WTC11 (cell line): ENCODE results near the gene TPST2. TPM values are rescaled to one million over a fixed set of nuclear protein-coding genes. Genes with fewer than 3 reads are reported as not detected.

Experiments used
- ATAC-seq: fragments of 200-7000 bp; cut with Tn5 transposase; 2 replicates; pipeline ENCODE4 v1.10.0; 2021; ENCODE audit warnings: mild to moderate bottlenecking, moderate library complexity
- CTCF ChIA-PET: fragments of 300-600 bp; sonication (Branson Sonifier 250); formaldehyde crosslinking; loops from one replicate; lab custom pipeline; 2021; ENCODE audit warnings: antibody characterized with exemption; lab: Charles Lee
- POLR2A ChIA-PET: fragments of 350-600 bp; sonication (Branson Sonifier 250); formaldehyde crosslinking; loops from one replicate; lab custom pipeline; 2021; ENCODE audit warnings: antibody characterized with exemption; lab: Charles Lee
- DNase-seq: peaks from one replicate; pipeline ENCODE4 v3.0.0; 2021; ENCODE audit warnings: low spot score
- H3K27ac Mint-ChIP-seq: 2 replicates; pipeline ENCODE4 v1.8.0; 2021; ENCODE audit warnings: mixed read lengths
- H3K27me3 Mint-ChIP-seq: 2 replicates; pipeline ENCODE4 v1.8.0; 2021; ENCODE audit warnings: low read depth, mild to moderate bottlenecking, moderate library complexity, mixed read lengths
- H3K36me3 Mint-ChIP-seq: 2 replicates; pipeline ENCODE4 v1.8.0; 2021; ENCODE audit warnings: mixed read lengths
- H3K4me1 Mint-ChIP-seq: 2 replicates; pipeline ENCODE4 v1.8.0; 2022; ENCODE audit warnings: mixed read lengths
- H3K4me3 Mint-ChIP-seq: 2 replicates; pipeline ENCODE4 v1.8.0; 2021; ENCODE audit warnings: mild to moderate bottlenecking, moderate library complexity, mixed read lengths
- H3K9me3 Mint-ChIP-seq: 2 replicates; pipeline ENCODE4 v1.8.0; 2021; ENCODE audit warnings: mixed read lengths
- ELF4 ChIP-seq: sonication (generic); formaldehyde crosslinking; IDR thresholded peaks from 2 replicates; pipeline ENCODE4 v1.8.1; 2022; ENCODE audit warnings: low read depth, mild to moderate bottlenecking, moderate library complexity, missing genetic modification reagents
- EMX1 ChIP-seq: fragments of 250-450 bp; sonication (Bioruptor Pico); IDR thresholded peaks from 2 replicates; pipeline ENCODE4 v1.8.0; 2021; ENCODE audit warnings: mild to moderate bottlenecking
- FOXK1 ChIP-seq: sonication (generic); formaldehyde crosslinking; IDR thresholded peaks from 2 replicates; pipeline ENCODE4 v1.8.0; 2022; ENCODE audit warnings: mild to moderate bottlenecking, moderate library complexity, missing genetic modification reagents
- GTF2I ChIP-seq: fragments of 250-450 bp; sonication (Bioruptor Pico); conservative IDR thresholded peaks from 2 replicates; pipeline ENCODE4 v1.4.0; 2021; ENCODE audit warnings: mild to moderate bottlenecking
- KAT7 ChIP-seq: sonication (generic); formaldehyde crosslinking; IDR thresholded peaks from 2 replicates; pipeline ENCODE4 v1.8.1; 2023; ENCODE audit warnings: missing genetic modification reagents, mild to moderate bottlenecking, borderline replicate concordance
- NR1H2 ChIP-seq: sonication (generic); formaldehyde crosslinking; IDR thresholded peaks from 2 replicates; pipeline ENCODE4 v1.9.0; 2021; ENCODE audit warnings: mild to moderate bottlenecking, moderate library complexity, missing genetic modification reagents
- OVOL2 ChIP-seq: fragments of 250-450 bp; sonication (Bioruptor Pico); IDR thresholded peaks from 2 replicates; pipeline ENCODE4 v1.9.0; 2021; ENCODE audit warnings: mild to moderate bottlenecking, borderline replicate concordance
- RORB ChIP-seq: fragments of 250-450 bp; sonication (Bioruptor Pico); IDR thresholded peaks from 2 replicates; pipeline ENCODE4 v1.9.0; 2021; ENCODE audit warnings: mild to moderate bottlenecking
- ZBTB43 ChIP-seq: sonication (generic); formaldehyde crosslinking; IDR thresholded peaks from 2 replicates; pipeline ENCODE4 v1.8.1; 2023; ENCODE audit warnings: mild to moderate bottlenecking, missing genetic modification reagents
- ZNF219 ChIP-seq: sonication (generic); formaldehyde crosslinking; IDR thresholded peaks from 2 replicates; pipeline ENCODE4 v1.8.0; 2023; ENCODE audit warnings: missing genetic modification reagents, mild to moderate bottlenecking, borderline replicate concordance
- ZNF396 ChIP-seq: fragments of 250-450 bp; sonication (Bioruptor Pico); IDR thresholded peaks from 2 replicates; pipeline ENCODE4 v1.8.0; 2021; ENCODE audit warnings: mild to moderate bottlenecking, moderate library complexity, borderline replicate concordance
- ZNF416 ChIP-seq: fragments of 250-450 bp; sonication (Bioruptor Pico); IDR thresholded peaks from 2 replicates; pipeline ENCODE4 v1.9.0; 2021; ENCODE audit warnings: mild to moderate bottlenecking, inconsistent platforms
- ZNF423 ChIP-seq: fragments of 250-450 bp; sonication (Bioruptor Pico); IDR thresholded peaks from 2 replicates; pipeline ENCODE4 v2.1.2; 2022; ENCODE audit warnings: mild to moderate bottlenecking, moderate library complexity
- total RNA-seq: library from RNA; stranded (reverse); gene quantifications from 3 replicates; pipeline ENCODE4 v1.2.3, GENCODE V29; 2021
- TF ChIP-seq, protein P1 (sequence below): fragments of 250-450 bp; sonication (Bioruptor Pico); IDR thresholded peaks from 2 replicates; pipeline ENCODE4 v1.9.0; 2021; ENCODE audit warnings: mild to moderate bottlenecking, borderline replicate concordance
- TF ChIP-seq, protein P2 (sequence below): sonication (generic); formaldehyde crosslinking; IDR thresholded peaks from 2 replicates; pipeline ENCODE4 v1.8.0; 2022; ENCODE audit warnings: mild to moderate bottlenecking, missing genetic modification reagents
- TF ChIP-seq, protein P3 (sequence below): fragments of 250-450 bp; sonication (Bioruptor Pico); IDR thresholded peaks from 2 replicates; pipeline ENCODE4 v1.9.0; 2021; ENCODE audit warnings: mild to moderate bottlenecking
- TF ChIP-seq, protein P4 (sequence below): sonication (generic); formaldehyde crosslinking; IDR thresholded peaks from 2 replicates; pipeline ENCODE4 v1.8.1; 2022; ENCODE audit warnings: mild to moderate bottlenecking, missing genetic modification reagents, moderate library complexity, borderline replicate concordance
- TF ChIP-seq, protein P5 (sequence below): fragments of 250-450 bp; sonication (Bioruptor Pico); conservative IDR thresholded peaks from 2 replicates; pipeline ENCODE4 v1.9.0; 2021; ENCODE audit warnings: mild to moderate bottlenecking
- TF ChIP-seq, protein P6 (sequence below): fragments of 250-450 bp; sonication (Bioruptor Pico); IDR thresholded peaks from 2 replicates; pipeline ENCODE4 v1.8.0; 2021; ENCODE audit warnings: mild to moderate bottlenecking

The TPST2 gene
- total RNA-seq, 1 experiment from 2014 or later: 84.2 TPM

DNA sequence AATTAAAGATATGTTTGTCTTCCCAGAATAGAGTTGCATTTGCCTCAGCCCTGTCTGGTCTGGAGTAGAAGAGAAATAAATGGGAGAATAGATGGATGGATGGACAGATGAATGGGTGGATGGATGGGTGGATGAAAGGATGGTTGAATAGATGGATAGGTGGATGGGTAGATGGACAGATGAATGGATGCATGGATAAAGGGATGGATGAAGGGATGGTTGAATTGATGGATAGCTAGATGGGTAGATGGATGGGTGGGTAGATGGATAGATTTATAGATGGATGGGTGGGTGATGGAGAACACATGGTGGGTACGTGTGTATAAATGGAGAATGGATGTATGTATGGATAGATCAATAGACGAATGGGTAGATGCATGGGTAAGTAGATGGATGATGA lies 19.4 kb upstream of the TPST2 start (continued):
- TF ChIP-seq OVOL2 (CRISPR knock-in tag) (no peak), RORB (CRISPR knock-in tag) (no peak), NR1H2 (CRISPR knock-in tag) (no peak)
- TF ChIP-seq, protein P1, sequence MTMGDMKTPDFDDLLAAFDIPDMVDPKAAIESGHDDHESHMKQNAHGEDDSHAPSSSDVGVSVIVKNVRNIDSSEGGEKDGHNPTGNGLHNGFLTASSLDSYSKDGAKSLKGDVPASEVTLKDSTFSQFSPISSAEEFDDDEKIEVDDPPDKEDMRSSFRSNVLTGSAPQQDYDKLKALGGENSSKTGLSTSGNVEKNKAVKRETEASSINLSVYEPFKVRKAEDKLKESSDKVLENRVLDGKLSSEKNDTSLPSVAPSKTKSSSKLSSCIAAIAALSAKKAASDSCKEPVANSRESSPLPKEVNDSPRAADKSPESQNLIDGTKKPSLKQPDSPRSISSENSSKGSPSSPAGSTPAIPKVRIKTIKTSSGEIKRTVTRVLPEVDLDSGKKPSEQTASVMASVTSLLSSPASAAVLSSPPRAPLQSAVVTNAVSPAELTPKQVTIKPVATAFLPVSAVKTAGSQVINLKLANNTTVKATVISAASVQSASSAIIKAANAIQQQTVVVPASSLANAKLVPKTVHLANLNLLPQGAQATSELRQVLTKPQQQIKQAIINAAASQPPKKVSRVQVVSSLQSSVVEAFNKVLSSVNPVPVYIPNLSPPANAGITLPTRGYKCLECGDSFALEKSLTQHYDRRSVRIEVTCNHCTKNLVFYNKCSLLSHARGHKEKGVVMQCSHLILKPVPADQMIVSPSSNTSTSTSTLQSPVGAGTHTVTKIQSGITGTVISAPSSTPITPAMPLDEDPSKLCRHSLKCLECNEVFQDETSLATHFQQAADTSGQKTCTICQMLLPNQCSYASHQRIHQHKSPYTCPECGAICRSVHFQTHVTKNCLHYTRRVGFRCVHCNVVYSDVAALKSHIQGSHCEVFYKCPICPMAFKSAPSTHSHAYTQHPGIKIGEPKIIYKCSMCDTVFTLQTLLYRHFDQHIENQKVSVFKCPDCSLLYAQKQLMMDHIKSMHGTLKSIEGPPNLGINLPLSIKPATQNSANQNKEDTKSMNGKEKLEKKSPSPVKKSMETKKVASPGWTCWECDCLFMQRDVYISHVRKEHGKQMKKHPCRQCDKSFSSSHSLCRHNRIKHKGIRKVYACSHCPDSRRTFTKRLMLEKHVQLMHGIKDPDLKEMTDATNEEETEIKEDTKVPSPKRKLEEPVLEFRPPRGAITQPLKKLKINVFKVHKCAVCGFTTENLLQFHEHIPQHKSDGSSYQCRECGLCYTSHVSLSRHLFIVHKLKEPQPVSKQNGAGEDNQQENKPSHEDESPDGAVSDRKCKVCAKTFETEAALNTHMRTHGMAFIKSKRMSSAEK: no peak
- TF ChIP-seq, protein P2, sequence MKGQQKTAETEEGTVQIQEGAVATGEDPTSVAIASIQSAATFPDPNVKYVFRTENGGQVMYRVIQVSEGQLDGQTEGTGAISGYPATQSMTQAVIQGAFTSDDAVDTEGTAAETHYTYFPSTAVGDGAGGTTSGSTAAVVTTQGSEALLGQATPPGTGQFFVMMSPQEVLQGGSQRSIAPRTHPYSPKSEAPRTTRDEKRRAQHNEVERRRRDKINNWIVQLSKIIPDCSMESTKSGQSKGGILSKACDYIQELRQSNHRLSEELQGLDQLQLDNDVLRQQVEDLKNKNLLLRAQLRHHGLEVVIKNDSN (CRISPR knock-in tag): no peak
- TF ChIP-seq, protein P3, sequence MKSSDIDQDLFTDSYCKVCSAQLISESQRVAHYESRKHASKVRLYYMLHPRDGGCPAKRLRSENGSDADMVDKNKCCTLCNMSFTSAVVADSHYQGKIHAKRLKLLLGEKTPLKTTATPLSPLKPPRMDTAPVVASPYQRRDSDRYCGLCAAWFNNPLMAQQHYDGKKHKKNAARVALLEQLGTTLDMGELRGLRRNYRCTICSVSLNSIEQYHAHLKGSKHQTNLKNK (CRISPR knock-in tag): no peak
- TF ChIP-seq, protein P4, sequence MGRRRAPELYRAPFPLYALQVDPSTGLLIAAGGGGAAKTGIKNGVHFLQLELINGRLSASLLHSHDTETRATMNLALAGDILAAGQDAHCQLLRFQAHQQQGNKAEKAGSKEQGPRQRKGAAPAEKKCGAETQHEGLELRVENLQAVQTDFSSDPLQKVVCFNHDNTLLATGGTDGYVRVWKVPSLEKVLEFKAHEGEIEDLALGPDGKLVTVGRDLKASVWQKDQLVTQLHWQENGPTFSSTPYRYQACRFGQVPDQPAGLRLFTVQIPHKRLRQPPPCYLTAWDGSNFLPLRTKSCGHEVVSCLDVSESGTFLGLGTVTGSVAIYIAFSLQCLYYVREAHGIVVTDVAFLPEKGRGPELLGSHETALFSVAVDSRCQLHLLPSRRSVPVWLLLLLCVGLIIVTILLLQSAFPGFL (CRISPR knock-in tag): no peak
- TF ChIP-seq, protein P5, sequence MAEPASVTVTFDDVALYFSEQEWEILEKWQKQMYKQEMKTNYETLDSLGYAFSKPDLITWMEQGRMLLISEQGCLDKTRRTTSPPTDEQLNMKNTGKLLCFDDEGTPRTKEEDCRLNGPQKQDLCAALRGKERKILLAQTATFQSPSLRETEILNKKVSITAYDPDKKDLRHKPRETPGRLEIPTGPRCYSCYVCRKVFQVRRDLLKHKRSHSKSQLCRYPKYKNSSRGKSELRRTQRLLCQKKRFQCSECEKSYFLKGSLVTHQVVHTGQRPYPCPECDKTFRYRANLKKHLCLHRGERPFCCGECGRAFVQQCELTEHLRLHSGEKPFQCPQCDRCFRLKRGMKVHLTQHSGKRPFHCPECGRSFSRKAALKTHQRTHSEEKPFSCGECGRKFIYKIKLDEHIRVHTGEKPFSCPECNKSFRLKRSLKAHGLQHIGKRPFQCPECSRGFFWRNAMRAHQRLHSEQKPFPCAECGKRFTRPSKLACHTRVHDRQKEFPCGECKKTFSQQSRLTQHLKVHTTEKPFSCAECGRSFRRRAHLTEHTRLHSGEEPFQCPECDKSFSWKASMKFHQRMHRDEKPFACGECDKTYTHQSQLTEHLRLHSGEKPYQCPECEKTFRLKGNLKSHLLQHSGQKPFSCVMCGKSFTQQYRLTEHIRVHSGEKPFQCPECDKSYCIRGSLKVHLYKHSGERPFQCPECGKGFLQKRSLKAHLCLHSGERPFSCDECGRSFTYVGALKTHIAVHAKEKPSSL (CRISPR knock-in tag): no peak

- no peak for DNase-seq
- no peaks in the 10 kb centered on the region for H3K36me3 Mint-ChIP-seq
- no peak for TF ChIP-seq ZNF396
- no peak for TF ChIP-seq ZNF416 (CRISPR knock-in tag)
- TF ChIP-seq GTF2I (CRISPR knock-in tag): peak; percentile 94
- H3K27me3 Mint-ChIP-seq: peaks cover 40% of the 10 kb centered on the region
- no peak for ATAC-seq
- H3K27ac Mint-ChIP-seq: no peak overlapping the region
- peaks cover 39% of the 10 kb centered on the region for H3K4me1 Mint-ChIP-seq
- ChIA-PET POLR2A (interaction anchor here (0.9 to 1.2 kb wide), 2 partner anchors 9 to 19 kb away, joined by 3 read pairs; no protein-coding TSS in a partner anchor), CTCF (interaction anchor here (0.6 kb wide), 1 partner anchor 14 kb away, joined by 3 read pairs; no protein-coding TSS in a partner anchor)
- H3K9me3 Mint-ChIP-seq: no peaks in the 10 kb centered on the region
- no peak overlapping the region for H3K4me3 Mint-ChIP-seq
These were observed 18.2 kb upstream of the TPST2 start for GRCh38 chr22:26608129-26608528.

DNA sequence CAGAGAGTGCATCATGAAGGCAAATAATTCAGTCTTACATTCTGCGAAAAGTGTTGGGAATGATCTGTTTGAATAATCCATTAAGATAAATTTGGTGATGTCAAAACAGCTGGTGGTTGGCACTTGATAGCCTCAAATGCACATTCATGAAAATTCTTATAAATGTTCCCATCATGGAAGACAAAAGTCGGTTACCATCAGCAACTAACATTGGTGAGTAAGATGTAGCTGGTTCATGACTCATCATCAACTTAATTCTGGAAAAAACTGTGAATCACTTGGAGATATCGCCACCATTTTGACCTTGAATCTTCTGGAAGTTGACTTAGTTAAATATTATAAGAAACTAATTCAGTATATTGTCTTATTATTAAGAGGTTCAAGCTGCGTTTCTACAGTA lies 16.7 kb upstream of the TPST2 start:
- DNase-seq: no peak
- POLR2A ChIA-PET: no interaction called here
- CTCF ChIA-PET: interaction anchor here (0.6 kb wide), 1 partner anchor 20 kb away, joined by 4 read pairs; no protein-coding TSS in a partner anchor
- TF ChIP-seq ELF4 (CRISPR knock-in tag) (no peak), ZNF219 (CRISPR knock-in tag) (no peak), RORB (CRISPR knock-in tag) (no peak), FOXK1 (CRISPR knock-in tag) (no peak), ZBTB43 (CRISPR knock-in tag) (no peak), KAT7 (CRISPR knock-in tag) (no peak), ZNF423 (CRISPR knock-in tag) (no peak), EMX1 (CRISPR knock-in tag) (no peak)
- TF ChIP-seq, protein P2 (CRISPR knock-in tag): no peak
- TF ChIP-seq, protein P6, sequence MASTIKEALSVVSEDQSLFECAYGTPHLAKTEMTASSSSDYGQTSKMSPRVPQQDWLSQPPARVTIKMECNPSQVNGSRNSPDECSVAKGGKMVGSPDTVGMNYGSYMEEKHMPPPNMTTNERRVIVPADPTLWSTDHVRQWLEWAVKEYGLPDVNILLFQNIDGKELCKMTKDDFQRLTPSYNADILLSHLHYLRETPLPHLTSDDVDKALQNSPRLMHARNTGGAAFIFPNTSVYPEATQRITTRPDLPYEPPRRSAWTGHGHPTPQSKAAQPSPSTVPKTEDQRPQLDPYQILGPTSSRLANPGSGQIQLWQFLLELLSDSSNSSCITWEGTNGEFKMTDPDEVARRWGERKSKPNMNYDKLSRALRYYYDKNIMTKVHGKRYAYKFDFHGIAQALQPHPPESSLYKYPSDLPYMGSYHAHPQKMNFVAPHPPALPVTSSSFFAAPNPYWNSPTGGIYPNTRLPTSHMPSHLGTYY (CRISPR knock-in tag): no peak
- TF ChIP-seq, protein P3 (CRISPR knock-in tag): no peak

More for the DNA sequence above, 16.7 kb upstream of the TPST2 start:
- peaks cover 25% of the 10 kb centered on the region for H3K4me1 Mint-ChIP-seq
- no peak overlapping the region for H3K27ac Mint-ChIP-seq
- ATAC-seq: no peak
- H3K27me3 Mint-ChIP-seq: peaks cover 24% of the 10 kb centered on the region
- no peaks in the 10 kb centered on the region for H3K36me3 Mint-ChIP-seq
- no peak overlapping the region for H3K4me3 Mint-ChIP-seq
- no peaks in the 10 kb centered on the region for H3K9me3 Mint-ChIP-seq
